Upper lobe of left lung (tissue), 4 donors: ENCODE measurements around the gene C11orf42.

ENCODE experiments used
- CTCF ChIP-seq, 6 experiments: fragments of 450-650 bp in 4 of 6; fragments of 200-600 bp in 2 of 6; sonication (generic) in 2 of 6; IDR thresholded peaks; one replicate each; pipeline ENCODE4 v1.5.1; 2016 to 2019; ENCODE audit warnings: antibody characterized with exemption in 6 of 6
- EP300 ChIP-seq, 4 donors: sonication (generic); formaldehyde crosslinking; IDR thresholded peaks; one replicate each; pipeline ENCODE4 v1.5.1; 2017; ENCODE audit warnings: antibody characterized with exemption in 4 of 4, control low read depth in 2 of 4
- POLR2A ChIP-seq, 4 donors: fragments of 450-650 bp; IDR thresholded peaks; one replicate each; pipeline ENCODE4 v1.5.1; 2016 to 2017; ENCODE audit warnings: antibody characterized with exemption in 4 of 4, mild to moderate bottlenecking in 2 of 4
- POLR2AphosphoS5 ChIP-seq, 2 donors: sonication (generic); formaldehyde crosslinking; IDR thresholded peaks; one replicate each; pipeline ENCODE4 v1.5.1; 2017; ENCODE audit warnings: antibody characterized with exemption in 2 of 2

- no peak for TF ChIP-seq CTCF (IDR thresholded peaks at IDR 0.05)
- no peak for TF ChIP-seq POLR2AphosphoS5 (IDR thresholded peaks at IDR 0.05)
- TF ChIP-seq EP300 (IDR thresholded peaks at IDR 0.05) = no peak
- TF ChIP-seq POLR2A (IDR thresholded peaks at IDR 0.05) = no peak
These were observed 3.3 kb upstream of the C11orf42 start for GRCh38 chr11:6202041-6202440.
